Suppressor macrophage treated with lipopolysaccharide for 4 hours (primary cell): ENCODE results near the gene ADAMTS17.

Experiments used
- DNase-seq: peaks from one replicate; pipeline ENCODE4 v3.0.0-alpha.2; 2020

Gene ADAMTS17

GRCh38 chr15:100245855-100246254 lies 95.9 kb downstream of the ADAMTS17 start:
- DNase-seq = no peak

- DNase-seq = no peak
Observed at GRCh38 chr15:100245487-100245820, 96.3 kb downstream of the ADAMTS17 start.

- DNase-seq = no peak
Observed at GRCh38 chr15:100244796-100245486, 96.8 kb downstream of the ADAMTS17 start.

GRCh38 chr15:100242989-100243388 lies 98.8 kb downstream of the ADAMTS17 start:
- DNase-seq = no peak

GRCh38 chr15:100241572-100242482 lies 99.9 kb downstream of the ADAMTS17 start:
- DNase-seq = no peak

GRCh38 chr15:100236981-100237720 lies 104.6 kb downstream of the ADAMTS17 start:
- DNase-seq = no peak

- DNase-seq = no peak
Observed at GRCh38 chr15:100235030-100235617, 106.7 kb downstream of the ADAMTS17 start.

- no peak for DNase-seq
Observed at GRCh38 chr15:100234158-100235029, 107.4 kb downstream of the ADAMTS17 start.

GRCh38 chr15:100230784-100231183 lies 111.0 kb downstream of the ADAMTS17 start:
- no peak for DNase-seq

- DNase-seq = no peak
Observed at GRCh38 chr15:100229181-100230163, 112.3 kb downstream of the ADAMTS17 start.

GRCh38 chr15:100227781-100228180 lies 114.0 kb downstream of the ADAMTS17 start:
- no peak for DNase-seq

GRCh38 chr15:100226107-100226506 lies 115.7 kb downstream of the ADAMTS17 start:
- no peak for DNase-seq

- no peak for DNase-seq
Observed at GRCh38 chr15:100224206-100225185, 117.3 kb downstream of the ADAMTS17 start.

- no peak for DNase-seq
Observed at GRCh38 chr15:100222349-100222715, 119.4 kb downstream of the ADAMTS17 start.

- DNase-seq = no peak
Observed at GRCh38 chr15:100221471-100222348, 120.1 kb downstream of the ADAMTS17 start.

- DNase-seq = no peak
Observed at GRCh38 chr15:100220058-100220768, 121.6 kb downstream of the ADAMTS17 start.

- no peak for DNase-seq
Observed at GRCh38 chr15:100218434-100218833, 123.3 kb downstream of the ADAMTS17 start.

GRCh38 chr15:100216182-100216581 lies 125.6 kb downstream of the ADAMTS17 start:
- no peak for DNase-seq
